OCI-LY7 (cell line): ENCODE results near the gene SLC25A47.

Experiments used
- CTCF ChIP-seq: fragments of 200-600 bp; sonication (generic); conservative IDR thresholded peaks from 2 replicates; pipeline ENCODE4 v1.5.1; 2014; ENCODE audit warnings: mild to moderate bottlenecking, antibody characterized with exemption, low read length, moderate library complexity, mixed read lengths
- EZH2phosphoT487 ChIP-seq: fragments of 200-600 bp; sonication (generic); IDR thresholded peaks from 2 replicates; pipeline ENCODE4 v1.6.1; 2018; ENCODE audit warnings: low read depth, borderline replicate concordance, mild to moderate bottlenecking, mixed run types, antibody characterized with exemption, low read length, moderate library complexity, mixed read lengths

GRCh38 chr14:100359111-100359510 is 36.0 kb downstream of the SLC25A47 start:
- TF ChIP-seq CTCF (no peak), EZH2phosphoT487 (no peak)
